Measurements from ENCODE around the gene AIP.

AIP gene

GRCh38 chr11:67482827-67483798, at the start of gene AIP:
Gene AIP, plus strand, starts transcription at chr11:67483026. Its CDS starts 133 bp downstream, at chr11:67483159.
- FAIRE-seq = no peak

GRCh38 chr11:67433536-67434394, 49.1 kb upstream of the AIP start:
- no peak for FAIRE-seq

- FAIRE-seq = no peak
Observed at GRCh38 chr11:67434395-67434881, 48.4 kb upstream of the AIP start.

- FAIRE-seq = no peak
Observed at GRCh38 chr11:67435031-67435726, 47.6 kb upstream of the AIP start.

- FAIRE-seq = no peak
Observed at GRCh38 chr11:67435727-67436458, 46.9 kb upstream of the AIP start.

- no peak for FAIRE-seq
Observed at GRCh38 chr11:67436459-67437081, 46.3 kb upstream of the AIP start.

GRCh38 chr11:67437082-67437808, 45.6 kb upstream of the AIP start, which contains the start of gene PTPRCAP:
Gene PTPRCAP, minus strand, starts transcription at chr11:67437682. Its CDS starts 63 bp downstream, at chr11:67437619.
- FAIRE-seq = no peak

GRCh38 chr11:67437809-67438157, 45.0 kb upstream of the AIP start:
- FAIRE-seq = no peak

GRCh38 chr11:67438158-67438902, 44.5 kb upstream of the AIP start:
- FAIRE-seq = no peak

- FAIRE-seq = no peak
Observed at GRCh38 chr11:67439321-67440228, 43.3 kb upstream of the AIP start.

- no peak for FAIRE-seq
Observed at GRCh38 chr11:67440229-67441097, 42.4 kb upstream of the AIP start.

- FAIRE-seq = no peak
Observed at GRCh38 chr11:67441098-67441563, 41.7 kb upstream of the AIP start.

GRCh38 chr11:67441731-67442351, 41.0 kb upstream of the AIP start:
- no peak for FAIRE-seq

- FAIRE-seq = no peak
Observed at GRCh38 chr11:67442504-67443404, 40.1 kb upstream of the AIP start.

- no peak for FAIRE-seq
Observed at GRCh38 chr11:67445515-67445914, 37.3 kb upstream of the AIP start.

GRCh38 chr11:67448220-67448609, 34.6 kb upstream of the AIP start:
- FAIRE-seq = no peak

All from islet of Langerhans (tissue), 1 donor.